ENCODE data around the gene FBXL16. TPM values are rescaled to one million over a fixed set of nuclear protein-coding genes. Genes with fewer than 3 reads are reported as not detected.

Gene FBXL16
- total and polyA plus RNA-seq, 2 experiments from 2014 or later: 8.9 to 12.6 TPM

DNA sequence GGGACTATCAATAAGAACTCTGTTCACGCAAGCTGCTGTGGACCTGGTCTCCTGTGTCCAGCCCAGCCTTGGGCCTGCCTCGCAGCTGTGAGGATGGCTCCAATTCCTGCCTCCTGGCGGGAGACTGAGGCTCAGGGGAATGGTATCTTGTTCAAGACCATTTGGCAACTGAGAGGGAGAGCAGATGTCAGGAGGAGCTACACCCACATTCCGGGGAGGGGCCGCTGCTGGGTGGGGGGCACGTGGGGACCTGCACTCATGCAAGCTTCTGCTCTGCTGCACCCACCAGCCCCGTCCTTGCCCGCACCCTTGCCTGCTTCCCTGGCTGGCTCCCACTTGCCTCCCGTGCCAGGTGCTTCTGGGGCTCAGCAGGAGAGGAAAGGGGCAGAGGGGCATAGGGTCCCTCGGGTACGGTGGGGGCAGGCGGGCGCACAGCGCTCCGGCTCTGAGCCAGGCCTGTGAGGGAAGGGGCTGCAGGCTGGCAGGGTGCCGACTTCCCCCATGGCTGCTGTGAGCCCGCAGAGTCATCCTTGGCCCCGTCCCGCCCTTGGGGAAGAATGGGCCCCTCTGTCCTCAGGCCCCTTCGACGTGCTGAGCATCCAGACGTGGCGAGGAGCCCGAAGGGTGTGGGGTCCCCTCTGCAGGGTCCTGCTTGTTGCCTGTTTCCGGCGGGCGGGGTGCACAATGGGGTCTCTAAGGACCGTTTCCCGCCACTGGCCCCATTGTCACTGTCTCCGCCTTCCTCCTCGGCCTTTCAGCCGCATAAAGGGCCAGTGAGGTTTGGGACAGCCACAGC, 12.0 kb upstream of the FBXL16 start (continued):
- TF ChIP-seq, protein P1, sequence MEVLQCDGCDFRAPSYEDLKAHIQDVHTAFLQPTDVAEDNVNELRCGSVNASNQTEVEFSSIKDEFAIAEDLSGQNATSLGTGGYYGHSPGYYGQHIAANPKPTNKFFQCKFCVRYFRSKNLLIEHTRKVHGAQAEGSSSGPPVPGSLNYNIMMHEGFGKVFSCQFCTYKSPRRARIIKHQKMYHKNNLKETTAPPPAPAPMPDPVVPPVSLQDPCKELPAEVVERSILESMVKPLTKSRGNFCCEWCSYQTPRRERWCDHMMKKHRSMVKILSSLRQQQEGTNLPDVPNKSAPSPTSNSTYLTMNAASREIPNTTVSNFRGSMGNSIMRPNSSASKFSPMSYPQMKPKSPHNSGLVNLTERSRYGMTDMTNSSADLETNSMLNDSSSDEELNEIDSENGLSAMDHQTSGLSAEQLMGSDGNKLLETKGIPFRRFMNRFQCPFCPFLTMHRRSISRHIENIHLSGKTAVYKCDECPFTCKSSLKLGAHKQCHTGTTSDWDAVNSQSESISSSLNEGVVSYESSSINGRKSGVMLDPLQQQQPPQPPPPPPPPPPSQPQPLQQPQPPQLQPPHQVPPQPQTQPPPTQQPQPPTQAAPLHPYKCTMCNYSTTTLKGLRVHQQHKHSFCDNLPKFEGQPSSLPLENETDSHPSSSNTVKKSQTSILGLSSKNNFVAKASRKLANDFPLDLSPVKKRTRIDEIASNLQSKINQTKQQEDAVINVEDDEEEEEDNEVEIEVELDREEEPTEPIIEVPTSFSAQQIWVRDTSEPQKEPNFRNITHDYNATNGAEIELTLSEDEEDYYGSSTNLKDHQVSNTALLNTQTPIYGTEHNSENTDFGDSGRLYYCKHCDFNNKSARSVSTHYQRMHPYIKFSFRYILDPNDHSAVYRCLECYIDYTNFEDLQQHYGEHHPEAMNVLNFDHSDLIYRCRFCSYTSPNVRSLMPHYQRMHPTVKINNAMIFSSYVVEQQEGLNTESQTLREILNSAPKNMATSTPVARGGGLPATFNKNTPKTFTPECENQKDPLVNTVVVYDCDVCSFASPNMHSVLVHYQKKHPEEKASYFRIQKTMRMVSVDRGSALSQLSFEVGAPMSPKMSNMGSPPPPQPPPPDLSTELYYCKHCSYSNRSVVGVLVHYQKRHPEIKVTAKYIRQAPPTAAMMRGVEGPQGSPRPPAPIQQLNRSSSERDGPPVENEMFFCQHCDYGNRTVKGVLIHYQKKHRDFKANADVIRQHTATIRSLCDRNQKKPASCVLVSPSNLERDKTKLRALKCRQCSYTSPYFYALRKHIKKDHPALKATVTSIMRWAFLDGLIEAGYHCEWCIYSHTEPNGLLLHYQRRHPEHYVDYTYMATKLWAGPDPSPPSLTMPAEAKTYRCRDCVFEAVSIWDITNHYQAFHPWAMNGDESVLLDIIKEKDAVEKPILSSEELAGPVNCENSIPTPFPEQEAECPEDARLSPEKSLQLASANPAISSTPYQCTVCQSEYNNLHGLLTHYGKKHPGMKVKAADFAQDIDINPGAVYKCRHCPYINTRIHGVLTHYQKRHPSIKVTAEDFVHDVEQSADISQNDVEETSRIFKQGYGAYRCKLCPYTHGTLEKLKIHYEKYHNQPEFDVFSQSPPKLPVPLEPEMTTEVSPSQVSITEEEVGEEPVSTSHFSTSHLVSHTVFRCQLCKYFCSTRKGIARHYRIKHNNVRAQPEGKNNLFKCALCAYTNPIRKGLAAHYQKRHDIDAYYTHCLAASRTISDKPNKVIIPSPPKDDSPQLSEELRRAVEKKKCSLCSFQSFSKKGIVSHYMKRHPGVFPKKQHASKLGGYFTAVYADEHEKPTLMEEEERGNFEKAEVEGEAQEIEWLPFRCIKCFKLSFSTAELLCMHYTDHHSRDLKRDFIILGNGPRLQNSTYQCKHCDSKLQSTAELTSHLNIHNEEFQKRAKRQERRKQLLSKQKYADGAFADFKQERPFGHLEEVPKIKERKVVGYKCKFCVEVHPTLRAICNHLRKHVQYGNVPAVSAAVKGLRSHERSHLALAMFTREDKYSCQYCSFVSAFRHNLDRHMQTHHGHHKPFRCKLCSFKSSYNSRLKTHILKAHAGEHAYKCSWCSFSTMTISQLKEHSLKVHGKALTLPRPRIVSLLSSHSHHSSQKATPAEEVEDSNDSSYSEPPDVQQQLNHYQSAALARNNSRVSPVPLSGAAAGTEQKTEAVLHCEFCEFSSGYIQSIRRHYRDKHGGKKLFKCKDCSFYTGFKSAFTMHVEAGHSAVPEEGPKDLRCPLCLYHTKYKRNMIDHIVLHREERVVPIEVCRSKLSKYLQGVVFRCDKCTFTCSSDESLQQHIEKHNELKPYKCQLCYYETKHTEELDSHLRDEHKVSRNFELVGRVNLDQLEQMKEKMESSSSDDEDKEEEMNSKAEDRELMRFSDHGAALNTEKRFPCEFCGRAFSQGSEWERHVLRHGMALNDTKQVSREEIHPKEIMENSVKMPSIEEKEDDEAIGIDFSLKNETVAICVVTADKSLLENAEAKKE (CRISPR knock-in tag; IDR thresholded peaks at IDR 0.05): no peak
- TF ChIP-seq, protein P2, sequence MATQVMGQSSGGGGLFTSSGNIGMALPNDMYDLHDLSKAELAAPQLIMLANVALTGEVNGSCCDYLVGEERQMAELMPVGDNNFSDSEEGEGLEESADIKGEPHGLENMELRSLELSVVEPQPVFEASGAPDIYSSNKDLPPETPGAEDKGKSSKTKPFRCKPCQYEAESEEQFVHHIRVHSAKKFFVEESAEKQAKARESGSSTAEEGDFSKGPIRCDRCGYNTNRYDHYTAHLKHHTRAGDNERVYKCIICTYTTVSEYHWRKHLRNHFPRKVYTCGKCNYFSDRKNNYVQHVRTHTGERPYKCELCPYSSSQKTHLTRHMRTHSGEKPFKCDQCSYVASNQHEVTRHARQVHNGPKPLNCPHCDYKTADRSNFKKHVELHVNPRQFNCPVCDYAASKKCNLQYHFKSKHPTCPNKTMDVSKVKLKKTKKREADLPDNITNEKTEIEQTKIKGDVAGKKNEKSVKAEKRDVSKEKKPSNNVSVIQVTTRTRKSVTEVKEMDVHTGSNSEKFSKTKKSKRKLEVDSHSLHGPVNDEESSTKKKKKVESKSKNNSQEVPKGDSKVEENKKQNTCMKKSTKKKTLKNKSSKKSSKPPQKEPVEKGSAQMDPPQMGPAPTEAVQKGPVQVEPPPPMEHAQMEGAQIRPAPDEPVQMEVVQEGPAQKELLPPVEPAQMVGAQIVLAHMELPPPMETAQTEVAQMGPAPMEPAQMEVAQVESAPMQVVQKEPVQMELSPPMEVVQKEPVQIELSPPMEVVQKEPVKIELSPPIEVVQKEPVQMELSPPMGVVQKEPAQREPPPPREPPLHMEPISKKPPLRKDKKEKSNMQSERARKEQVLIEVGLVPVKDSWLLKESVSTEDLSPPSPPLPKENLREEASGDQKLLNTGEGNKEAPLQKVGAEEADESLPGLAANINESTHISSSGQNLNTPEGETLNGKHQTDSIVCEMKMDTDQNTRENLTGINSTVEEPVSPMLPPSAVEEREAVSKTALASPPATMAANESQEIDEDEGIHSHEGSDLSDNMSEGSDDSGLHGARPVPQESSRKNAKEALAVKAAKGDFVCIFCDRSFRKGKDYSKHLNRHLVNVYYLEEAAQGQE (IDR thresholded peaks at IDR 0.05; ENCODE audit: unreplicated experiment): no peak
- no peak for TF ChIP-seq JUNB (IDR thresholded peaks at IDR 0.05; ENCODE audit: unreplicated experiment)
- no peak for TF ChIP-seq ZNF114 (CRISPR knock-in tag; IDR thresholded peaks at IDR 0.05)
- TF ChIP-seq POLR2AphosphoS5 (IDR thresholded peaks at IDR 0.05; ENCODE audit: low read depth): no peak
- no peak for TF ChIP-seq CREB1 (CRISPR knock-in tag; IDR thresholded peaks at IDR 0.05; ENCODE audit: low read depth)

Data from GM23338 (cell line).